IMR-90 (cell line): ENCODE measurements around the gene LGSN.

ENCODE experiments used
- BHLHE40 ChIP-seq: fragments of 150-350 bp; IDR thresholded peaks from 2 replicates; pipeline ENCODE4 v1.6.1; 2016; ENCODE audit warnings: mild to moderate bottlenecking, low read depth, low read length
- CHD1 ChIP-seq: IDR thresholded peaks from 2 replicates; pipeline ENCODE4 v1.6.1; 2012; ENCODE audit warnings: low read depth, low read length, improper control_type of control experiment
- CTCF ChIP-seq: conservative IDR thresholded peaks from 2 replicates; pipeline ENCODE4 v1.5.1; 2012; ENCODE audit warnings: mild to moderate bottlenecking, low read depth, low read length, improper control_type of control experiment
- MXI1 ChIP-seq: IDR thresholded peaks from 2 replicates; pipeline ENCODE4 v1.6.1; 2012; ENCODE audit warnings: low read depth, mild to moderate bottlenecking, low read length, moderate library complexity, borderline replicate concordance
- POLR2A ChIP-seq: IDR thresholded peaks from 2 replicates; pipeline ENCODE4 v1.6.1; 2012; ENCODE audit warnings: mild to moderate bottlenecking, low read depth, low read length
- RAD21 ChIP-seq: IDR thresholded peaks from 2 replicates; pipeline ENCODE4 v1.6.1; 2012; ENCODE audit warnings: low read length, improper control_type of control experiment
- RFX5 ChIP-seq: IDR thresholded peaks from 2 replicates; pipeline ENCODE4 v1.8.0; 2012; ENCODE audit warnings: low read depth, mild to moderate bottlenecking, low read length, moderate library complexity
- SMC3 ChIP-seq: fragments of 150-350 bp; IDR thresholded peaks from 2 replicates; pipeline ENCODE4 v1.6.1; 2016; ENCODE audit warnings: low read depth, mild to moderate bottlenecking, antibody characterized with exemption, low read length, moderate library complexity
- USF2 ChIP-seq: fragments of 150-350 bp; IDR thresholded peaks from 2 replicates; pipeline ENCODE4 v1.6.1; 2017; ENCODE audit warnings: mild to moderate bottlenecking, antibody characterized with exemption, low read length, low read depth

GRCh38 chr6:63321821-63322220 lies 2.0 kb upstream of the LGSN start:
- TF ChIP-seq BHLHE40 (no peak), SMC3 (no peak), CTCF (no peak), CHD1 (no peak), RFX5 (no peak), RAD21 (no peak), USF2 (no peak), MXI1 (no peak), POLR2A (no peak)
